Erythroblast (primary cell): ENCODE results near the gene SLC50A1.

Experiments
- GATA1 ChIP-seq: IDR thresholded peaks from 2 replicates; pipeline ENCODE4 v1.6.1; 2011; ENCODE audit warnings: low read depth, mild to moderate bottlenecking, control low read depth, low read length, moderate library complexity
- POLR2A ChIP-seq: IDR thresholded peaks from 2 replicates; pipeline ENCODE4 v1.6.1; 2011; ENCODE audit warnings: mild to moderate bottlenecking, low read length

- TF ChIP-seq POLR2A: no peak
- no peak for TF ChIP-seq GATA1
Observed at GRCh38 chr1:155137154-155137949, 1.7 kb downstream of the SLC50A1 start.
